GM21381 (cell line): ENCODE data around the gene TIAM2.
"Not testable (repeated sequence)": the region's sequence is repeated elsewhere in the genome, so short reads cannot be mapped to it uniquely, and the experiment has no call there.

ENCODE experiments used
- ATAC-seq: cut with Tn5 transposase; IDR thresholded peaks from one replicate; pipeline ENCODE4 v1.9.1; 2021; ENCODE audit warnings: mild to moderate bottlenecking, moderate library complexity; ENCODE audit not compliant: unreplicated experiment

The TIAM2 gene

DNA sequence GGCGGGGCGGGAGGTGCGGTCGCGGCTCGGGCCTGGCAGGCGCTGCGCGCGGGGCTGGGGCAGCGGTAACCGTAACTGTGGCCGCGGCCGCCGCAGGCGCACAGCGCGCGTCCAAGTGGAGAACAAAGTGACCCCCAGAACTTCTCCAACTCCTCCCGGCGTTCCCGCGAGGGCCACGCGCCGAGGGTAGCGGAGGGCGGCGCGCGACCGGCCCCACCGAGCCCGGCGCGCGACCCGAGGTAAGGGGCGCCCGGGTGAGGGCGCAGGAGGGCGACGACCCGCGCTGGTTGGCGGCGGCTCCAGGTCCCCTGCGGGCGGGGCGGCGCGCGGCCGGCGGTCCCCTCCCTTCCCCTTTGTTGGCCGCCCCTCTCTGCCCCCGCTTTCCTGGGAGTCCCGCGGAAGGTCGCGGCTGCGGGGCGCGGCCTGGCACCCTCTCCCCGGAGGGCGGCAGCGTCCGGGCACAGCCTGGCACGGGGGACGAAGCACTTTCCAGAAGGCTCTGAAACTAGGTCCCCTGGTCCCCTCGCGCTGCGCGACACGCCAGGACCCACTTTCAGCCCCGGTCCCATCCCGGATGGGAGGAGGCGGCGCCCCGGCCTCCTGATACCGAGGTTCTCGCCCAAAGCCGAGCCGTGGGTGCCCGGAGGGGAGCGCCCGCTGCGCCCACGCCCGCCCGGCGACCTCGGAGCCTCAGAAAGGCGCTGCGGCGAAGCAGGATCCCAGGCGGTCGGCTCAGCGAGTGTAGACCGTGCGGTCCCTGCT is at the start of gene TIAM2:
TSS of gene TIAM2 (plus strand) at position 62 of the 762 bp plus-strand sequence. CDS start 133,909 bp downstream, outside the sequence.
- ATAC-seq = no peak

DNA sequence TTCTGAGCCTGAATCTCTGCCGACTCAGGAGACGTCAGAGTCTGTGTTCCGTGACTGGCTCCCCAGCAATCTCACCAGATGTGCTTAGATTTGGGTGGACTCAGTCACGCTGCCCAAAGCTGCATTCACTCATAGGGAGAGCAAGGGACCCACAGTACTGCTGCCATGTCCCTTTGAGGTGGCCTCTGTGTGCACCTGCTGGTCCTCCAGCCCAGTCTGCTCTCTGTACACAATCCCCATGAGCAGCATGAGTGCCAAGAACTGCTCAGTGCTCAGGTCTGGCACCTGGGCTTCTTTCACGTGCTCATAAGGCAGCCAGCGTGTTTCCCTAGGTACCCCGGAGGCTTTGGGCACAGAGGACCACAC is 44.2 kb upstream of the TIAM2 start:
- no peak for ATAC-seq

DNA sequence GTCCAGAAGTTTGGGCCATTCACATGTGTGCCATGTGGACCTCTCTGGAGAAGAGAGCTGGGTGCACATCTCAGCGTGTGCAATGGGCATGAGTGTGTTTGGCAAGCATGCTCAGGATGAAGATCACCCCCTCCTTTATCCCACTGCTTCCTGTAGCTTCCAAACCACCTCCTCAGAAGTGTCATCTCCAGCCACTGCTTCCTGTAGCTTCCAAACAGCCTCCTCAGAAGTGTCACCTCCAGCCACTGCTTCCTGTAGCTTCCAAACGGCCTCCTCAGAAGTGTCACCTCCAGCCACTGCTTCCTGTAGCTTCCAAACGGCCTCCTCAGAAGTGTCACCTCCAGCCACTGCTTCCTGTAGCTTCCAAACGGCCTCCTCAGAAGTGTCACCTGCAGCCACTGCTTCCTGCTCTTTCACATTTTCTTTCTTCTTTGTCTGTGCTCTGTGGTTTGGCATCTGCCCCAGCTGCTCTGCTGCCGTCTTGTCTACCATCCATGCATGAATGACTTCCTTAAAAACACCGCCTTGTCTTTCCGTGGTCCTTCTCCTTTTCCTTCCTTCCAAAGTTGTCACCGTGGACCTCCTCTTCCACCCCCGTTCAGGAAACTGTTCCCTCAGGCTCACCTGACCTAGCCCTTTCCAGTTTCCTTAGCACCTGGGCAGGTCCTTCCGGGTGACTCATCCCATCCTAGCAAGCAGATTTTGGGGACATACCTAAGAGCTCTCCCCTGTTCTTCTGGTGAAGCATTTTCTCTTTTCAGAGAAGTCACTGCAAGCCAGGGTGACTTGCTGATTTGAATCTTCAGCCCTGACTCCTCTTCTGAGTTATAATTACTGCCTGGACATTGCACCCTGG is 43.5 kb upstream of the TIAM2 start:
- peak; percentile 84 for ATAC-seq

DNA sequence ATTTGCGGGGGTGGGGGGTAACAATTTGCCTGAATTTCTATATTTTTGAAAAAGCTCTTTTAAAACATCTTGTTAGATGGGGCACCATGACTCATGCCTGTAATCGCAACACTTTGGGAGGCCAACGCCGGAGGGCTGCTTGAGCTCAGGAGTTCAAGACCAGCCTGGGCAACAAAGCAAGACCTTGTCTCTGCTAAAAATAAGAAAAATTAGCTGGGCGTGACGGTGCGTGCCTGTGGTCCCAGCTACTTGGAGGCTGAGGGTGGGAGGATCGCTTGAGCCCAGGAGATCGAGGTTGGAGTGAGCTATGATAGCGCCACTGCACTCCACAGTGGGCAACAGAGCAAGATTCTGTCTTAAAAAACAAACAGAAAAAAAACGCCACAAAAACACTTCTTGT is 41.5 kb upstream of the TIAM2 start:
- no peak for ATAC-seq

DNA sequence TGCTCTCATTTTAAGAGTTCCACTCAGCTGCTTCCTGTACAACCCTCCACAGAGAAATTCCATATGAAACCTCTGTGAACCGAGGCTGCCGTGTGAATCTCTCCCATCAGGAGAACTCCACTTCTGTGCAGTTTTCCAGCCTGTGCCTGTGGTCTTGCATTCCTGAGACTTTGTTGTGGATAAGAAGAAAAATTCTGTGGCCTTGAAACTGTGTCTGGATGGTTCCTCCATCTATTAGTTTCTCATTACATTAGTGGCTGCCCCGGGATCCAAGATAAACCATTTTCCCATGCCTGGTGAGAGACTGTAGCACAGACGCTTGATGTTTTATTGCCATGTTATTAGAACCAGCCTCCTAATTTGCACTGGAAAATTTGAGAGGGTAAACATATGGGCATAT is 40.8 kb upstream of the TIAM2 start:
- no peak for ATAC-seq

DNA sequence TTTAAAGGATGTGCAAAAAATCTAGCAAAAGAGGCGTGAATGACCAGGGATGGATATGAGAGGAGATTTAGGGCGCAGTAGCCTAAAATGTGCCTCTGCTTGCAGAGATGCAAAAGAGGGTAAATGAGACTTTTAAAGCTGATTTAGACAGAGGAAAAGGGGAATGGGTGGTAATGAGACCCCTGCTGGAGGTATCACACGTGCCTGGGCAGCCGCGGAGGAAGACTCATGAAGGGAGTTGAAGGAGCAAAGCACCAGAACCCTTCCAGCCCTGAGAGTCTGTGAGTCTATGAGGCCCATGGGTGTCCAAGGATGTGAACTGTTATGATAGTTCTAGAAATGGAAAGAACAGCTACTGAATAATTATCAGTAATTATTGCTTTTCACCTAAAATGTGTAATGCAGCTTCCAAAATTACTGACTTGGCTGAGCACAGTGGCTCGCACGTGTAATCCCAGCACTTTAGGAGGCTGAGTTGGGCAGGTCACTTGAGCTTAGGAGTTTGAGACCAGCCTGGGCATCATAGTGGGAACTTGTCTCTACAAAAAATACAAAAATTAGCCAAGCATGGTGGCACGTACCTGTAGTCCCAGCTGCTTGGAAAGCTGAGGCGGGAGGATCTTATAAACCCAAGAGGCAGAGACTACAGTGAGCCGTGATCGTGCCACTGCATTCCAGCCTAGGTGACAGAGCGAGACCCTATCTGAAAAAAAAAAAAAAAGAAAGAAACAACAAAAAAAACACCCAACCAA is 38.2 kb upstream of the TIAM2 start:
- ATAC-seq = no peak

DNA sequence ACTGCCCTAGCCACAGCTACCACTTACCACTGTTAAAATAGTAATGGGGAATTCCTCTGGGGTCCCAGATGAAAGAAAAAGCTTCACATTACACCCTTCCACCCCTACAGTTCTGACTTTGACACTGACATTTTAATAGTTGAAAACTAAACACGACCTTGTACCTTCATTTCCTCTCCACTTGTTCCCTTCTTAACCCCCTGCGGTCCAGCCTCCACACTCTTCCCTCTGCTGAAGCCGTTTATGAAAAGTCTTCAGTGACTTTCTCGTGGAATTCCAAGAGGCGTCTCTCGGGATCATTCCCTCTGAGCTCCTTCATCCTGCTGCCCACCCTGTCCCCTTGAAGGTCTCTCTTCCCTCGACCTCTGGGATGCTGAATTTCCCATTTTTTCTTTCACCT is 36.6 kb upstream of the TIAM2 start:
- ATAC-seq = no peak

DNA sequence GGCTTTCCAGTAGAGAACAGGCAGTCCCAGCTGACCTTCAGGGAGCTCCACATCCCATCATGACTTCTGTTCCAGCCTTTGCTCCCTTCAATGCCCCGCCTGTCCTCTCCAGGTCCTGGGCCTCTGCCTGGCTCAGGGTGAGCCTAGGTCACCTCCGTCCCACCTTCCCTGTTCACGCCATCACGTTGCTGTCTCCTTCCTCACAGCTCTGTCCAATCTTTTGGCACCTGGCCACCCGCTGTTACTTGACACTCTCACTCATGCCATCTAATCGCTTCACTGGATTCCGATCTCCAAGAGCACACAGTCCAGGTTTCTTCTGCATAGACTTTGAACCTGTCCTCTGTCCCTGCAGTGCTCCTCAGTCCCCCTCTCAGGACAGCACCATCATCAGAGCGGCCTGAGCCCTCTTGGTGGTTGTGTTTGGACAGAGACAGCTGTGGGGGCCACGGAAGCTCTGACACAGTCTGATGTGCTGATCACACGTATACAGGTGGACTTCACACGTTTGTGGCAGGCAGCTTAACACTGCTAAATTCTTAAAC is 34.7 kb upstream of the TIAM2 start:
- no peak for ATAC-seq

DNA sequence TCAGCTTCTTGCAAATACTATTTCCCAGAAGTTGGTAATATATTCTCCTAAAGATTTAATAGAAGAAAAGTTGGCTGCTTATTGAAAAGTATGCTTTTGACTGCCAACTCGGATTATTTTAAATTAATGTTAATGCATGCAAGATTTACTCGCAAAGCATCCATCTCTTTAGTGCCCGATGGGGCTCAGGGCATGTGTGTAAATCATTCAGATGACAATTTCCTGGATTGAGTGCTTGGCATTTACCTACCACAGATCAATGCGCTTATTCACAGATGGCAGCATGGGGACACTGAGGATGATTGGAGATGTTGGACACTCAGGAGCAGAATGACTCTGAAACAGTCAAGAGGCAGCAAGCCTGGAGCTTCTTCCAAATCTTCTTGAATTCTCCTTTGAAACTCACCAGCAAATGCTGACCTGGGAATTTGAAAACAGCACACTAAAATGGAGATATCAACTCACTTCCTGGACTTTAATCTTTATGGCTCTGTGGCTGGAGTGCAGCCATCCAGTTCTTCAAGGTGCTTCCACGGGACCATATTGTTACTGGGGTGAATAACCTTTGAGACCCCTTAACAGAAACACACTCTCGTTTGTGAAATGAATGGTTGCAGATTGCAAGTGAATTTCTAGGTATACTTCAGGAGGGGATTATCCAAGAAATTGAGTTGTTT is 34.1 kb upstream of the TIAM2 start:
- ATAC-seq = no peak

DNA sequence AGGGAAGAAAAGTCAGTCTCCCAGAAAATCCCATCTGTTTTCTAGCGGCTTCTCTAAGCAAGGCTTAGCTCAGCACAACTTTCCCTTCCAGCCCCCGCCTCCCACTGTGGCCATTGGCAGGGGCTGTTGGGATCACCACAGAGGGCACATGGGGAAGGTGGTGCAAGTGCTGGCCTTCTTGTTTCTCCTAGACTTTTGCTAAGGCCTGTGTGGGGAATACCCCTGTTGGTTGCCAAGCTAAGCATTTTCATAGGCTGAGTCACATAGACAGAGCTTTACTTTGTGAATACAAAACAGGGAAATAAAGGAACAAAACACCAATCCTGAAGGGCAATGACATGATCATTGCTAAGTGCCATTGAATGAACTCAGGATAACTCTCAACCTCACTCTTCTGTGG is 32.4 kb upstream of the TIAM2 start:
- no peak for ATAC-seq

DNA sequence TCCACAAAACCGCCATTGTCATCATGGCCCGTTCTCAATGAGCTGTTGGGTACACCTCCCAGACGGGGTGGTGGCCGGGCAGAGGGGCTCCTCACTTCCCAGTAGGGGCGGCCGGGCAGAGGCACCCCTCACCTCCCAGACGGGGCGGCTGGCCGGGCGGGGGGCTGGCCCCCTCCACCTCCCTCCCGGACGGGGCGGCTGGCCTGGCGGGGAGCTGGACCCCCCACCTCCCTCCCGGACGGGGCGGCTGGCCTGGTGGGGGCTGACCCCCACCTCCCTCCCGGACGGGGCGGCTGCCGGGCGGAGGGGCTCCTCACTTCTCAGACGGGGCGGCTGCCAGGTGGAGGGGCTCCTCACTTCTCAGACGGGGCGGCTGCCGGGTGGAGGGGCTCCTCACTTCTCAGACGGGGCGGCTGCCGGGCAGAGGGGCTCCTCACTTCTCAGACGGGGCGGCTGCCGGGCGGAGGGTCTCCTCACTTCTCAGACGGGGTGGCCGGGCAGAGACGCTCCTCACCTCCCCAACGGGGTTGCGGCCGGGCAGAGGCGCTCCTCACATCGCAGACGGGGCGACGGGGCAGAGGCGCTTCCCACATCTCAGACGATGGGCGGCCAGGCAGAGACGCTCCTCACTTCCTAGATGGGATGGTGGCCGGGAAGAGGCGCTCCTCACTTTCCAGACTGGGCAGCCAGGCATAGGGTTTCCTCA is 28.9 kb upstream of the TIAM2 start:
- not testable (repeated sequence) for ATAC-seq

DNA sequence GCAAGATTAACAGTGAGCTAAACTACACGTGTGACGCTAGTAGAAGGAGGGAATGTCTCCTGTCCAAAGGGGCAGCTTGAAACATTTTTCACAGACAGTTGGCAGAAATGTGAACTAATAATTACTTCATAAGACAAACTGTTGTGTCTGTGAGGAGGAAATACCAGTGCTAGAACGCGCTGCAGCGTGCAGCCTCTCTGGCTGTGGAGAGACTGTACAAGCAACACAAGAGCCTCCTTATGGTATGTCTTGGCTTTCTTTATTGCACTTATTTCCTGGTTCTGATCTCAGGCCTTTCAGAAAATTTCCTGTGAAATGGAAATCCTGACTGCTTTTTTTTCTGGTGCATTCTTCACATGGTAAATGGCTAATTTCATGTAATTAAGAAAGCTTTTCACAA is 25.3 kb upstream of the TIAM2 start:
- no peak for ATAC-seq

DNA sequence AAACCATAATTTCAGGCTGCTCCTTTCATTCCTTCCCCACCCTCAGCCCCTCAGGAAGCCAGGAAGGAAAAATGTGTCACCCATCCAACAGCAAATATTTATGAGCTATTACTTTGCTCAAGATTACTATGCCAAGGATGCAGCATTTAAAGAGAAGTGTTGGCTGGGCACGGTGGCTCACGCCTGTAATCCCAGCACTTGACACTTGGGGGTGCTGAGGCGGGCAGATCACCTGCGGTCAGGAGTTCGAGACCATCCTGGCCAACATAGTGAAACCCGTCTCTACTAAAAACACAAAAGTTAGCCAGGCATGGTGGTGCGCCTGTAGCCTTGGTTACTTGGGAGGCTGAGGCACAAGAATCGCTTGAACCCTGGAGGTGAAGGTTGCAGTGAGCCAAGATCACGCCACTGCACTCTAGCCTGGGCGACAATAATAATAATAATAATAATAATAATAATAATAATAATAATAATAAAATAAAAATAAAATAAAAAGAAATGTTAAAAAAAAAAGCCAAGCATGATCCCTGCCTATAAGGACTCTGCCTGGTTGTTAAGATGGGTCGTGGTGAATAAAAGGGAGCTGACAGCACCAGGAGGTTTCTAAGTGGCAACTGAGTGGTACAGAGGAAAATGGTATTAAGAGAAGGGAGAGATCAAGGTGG is 20.5 kb upstream of the TIAM2 start:
- no peak for ATAC-seq

DNA sequence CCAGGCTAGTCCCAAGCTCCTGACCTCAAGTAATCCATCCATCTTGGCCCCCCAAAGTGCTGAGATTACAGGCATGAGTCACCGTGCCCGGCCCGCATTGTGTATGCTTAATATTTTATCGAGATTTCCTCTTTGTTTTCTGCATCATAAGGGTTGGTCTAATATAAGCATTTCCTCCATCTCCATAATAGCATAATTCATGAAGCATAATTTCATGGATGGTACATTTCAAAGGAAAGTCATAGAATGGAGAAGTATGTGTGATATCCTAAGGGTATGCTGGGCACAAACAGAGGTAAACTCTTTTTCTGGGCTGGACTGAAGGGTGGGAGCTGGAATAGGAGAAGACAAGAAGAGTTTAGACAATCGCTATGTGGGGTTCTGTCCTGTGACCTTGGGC is 17.5 kb upstream of the TIAM2 start:
- no peak for ATAC-seq

DNA sequence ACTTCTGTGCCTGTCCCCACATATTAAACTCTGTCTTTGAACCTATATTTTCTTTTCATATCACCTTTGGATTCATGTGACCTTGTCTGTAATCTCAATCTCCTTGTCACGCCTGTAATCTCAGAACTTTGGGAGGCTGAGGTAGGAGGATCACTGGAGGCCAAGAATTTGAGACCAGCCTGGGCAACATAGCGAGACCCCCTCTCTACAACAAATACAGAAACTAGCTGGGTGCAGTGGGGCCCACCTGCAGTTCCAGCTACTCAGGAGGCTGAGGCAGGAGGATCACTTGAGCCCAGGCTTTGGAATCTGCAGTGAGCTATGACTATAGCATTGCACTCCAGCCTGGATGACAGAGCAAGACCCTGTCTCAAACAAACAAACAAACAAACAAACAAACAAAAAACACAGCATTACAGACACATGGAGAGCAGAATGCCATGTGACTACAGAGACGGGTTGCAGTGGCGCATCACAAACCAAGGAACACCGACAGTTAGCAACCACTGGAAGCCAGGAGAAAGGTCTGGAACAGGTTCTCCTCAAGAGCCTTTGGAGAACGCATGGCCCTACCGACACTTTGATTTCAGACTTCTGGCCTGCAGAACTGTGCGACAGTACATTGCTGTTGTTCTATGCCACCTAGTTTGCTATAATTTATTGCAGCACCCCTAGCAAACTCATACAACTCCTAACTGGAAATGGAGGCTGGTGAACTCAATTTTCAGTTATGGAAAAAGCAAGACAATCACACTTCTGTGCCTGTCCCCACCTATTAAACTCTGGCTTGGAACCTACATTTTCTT is 14.6 kb upstream of the TIAM2 start:
- no peak for ATAC-seq

DNA sequence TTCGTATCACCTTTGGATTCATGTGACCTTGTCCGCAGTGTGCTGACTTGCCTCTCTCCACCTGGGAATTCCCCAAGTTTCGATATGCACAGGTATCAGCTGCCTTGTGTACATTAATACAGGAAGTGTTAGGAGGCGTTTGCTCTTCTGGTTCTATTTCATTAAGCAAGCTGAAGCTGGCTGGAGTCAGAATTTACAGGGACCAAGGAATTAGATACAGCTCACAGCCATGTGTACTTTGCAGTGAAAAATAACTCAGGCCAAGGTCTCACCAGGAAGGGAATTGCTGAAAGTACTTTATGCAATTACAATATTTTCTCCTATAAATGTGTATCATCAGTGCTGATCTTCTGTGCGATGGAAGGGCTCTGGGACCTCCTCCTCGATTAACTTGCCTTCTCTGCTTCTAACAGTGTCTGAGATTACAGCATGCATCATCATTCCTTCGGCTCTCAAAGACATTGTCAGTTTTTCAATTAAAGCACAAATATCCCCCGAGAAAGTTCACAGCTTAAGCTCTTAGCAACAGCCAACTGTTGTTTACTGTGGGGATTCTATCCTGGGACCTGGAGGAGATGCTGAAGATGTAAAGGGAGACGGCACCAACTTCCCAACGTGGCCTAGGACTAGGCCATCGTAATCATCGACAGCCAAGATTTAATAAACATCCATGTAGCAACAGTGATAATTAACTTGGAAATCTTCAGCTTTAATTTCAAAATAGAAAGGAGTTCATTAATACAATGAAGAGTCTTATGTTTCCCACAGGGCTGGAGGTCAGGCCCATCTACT is 13.8 kb upstream of the TIAM2 start:
- ATAC-seq = no peak

DNA sequence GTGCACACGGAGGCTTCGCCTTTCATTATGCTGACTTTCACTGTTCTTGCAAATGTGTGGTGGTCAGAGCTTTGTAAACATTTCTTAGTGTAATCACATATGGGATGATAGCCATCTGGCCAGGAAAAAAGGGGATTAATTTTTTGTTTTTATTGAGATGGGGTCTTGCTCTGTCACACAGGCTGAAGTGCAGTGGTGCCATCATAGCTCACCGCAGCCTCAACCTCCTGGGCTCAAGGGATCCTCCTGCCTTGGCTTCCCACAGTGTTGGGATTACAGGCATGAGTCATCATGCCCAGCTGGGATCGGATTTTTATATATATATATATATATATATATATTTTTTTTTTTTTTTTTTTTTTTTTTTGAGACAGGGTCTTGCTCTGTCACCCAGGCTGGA is 11.0 kb upstream of the TIAM2 start:
- ATAC-seq = no peak

DNA sequence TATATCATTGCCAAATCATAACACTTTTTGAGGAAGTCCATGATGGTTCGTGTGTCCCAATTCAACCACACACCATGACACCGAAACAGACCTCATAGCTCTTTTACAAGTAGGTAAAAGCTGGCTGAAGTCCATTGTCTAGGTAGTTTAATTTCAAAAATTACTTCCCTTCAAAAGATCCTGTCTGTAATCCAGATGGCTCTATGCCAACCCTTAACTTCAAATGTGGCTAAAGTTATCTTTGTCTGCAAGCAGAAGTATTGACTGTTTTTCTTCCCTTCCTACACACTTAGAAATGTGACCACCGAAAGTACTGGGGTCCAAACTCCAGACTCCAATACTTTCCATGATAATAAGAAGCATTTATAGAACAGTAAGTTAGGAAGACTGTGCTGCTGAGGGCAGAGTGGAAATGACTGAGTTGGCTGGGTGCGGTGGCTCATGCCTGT is 8.3 kb upstream of the TIAM2 start:
- no peak for ATAC-seq
